Measurements from ENCODE around the gene CLP1. TPM values are rescaled to one million over a fixed set of nuclear protein-coding genes. Genes with fewer than 3 reads are reported as not detected.

Gene CLP1
- total RNA-seq = 10.5 TPM

GRCh38 chr11:57657194-57658022 is at the start of gene CLP1:
CLP1 (plus strand) TSS chr11:57657762; CDS start chr11:57659477, 1,715 bp downstream.

GRCh38 chr11:57649826-57650738 is 7.5 kb upstream of the CLP1 start, which contains the start of gene YPEL4:
YPEL4 (minus strand) TSS chr11:57649912; CDS start chr11:57647107, 2,805 bp downstream.

GRCh38 chr11:57667736-57668433 is 10.3 kb downstream of the CLP1 start, which contains the start of gene ZDHHC5:
ZDHHC5 (plus strand) TSS chr11:57668114; CDS start chr11:57673091, 4,977 bp downstream.

Small RNAs within 50 kb of the gene (small RNA-seq; reads per million reads assigned to genes)
- gene MIR130A (ENCODE audit: low replicate concordance) = 610 reads per million, percentile 99 among the genes with 10 or more reads in this experiment

Other genes with a start within 250 kb of the CLP1 start
- 20.7 TPM for gene SLC43A3, start 230.6 kb upstream of the CLP1 start, total RNA-seq
- gene RTN4RL2, start 197.2 kb upstream of the CLP1 start, total RNA-seq = 2.5 TPM
- gene SLC43A1, start 142.1 kb upstream of the CLP1 start, total RNA-seq = 18.0 TPM
- 26.3 TPM for gene TIMM10, start 127.0 kb upstream of the CLP1 start, total RNA-seq
- gene SMTNL1, start 120.2 kb upstream of the CLP1 start, total RNA-seq = 9.8 TPM
- 22.5 TPM for gene UBE2L6, start 90.1 kb upstream of the CLP1 start, total RNA-seq
- 53.5 TPM for gene SERPING1, start 60.1 kb upstream of the CLP1 start, total RNA-seq
- gene YPEL4, start 7.8 kb upstream of the CLP1 start, total RNA-seq = 1.9 TPM
- 36.3 TPM for gene ZDHHC5, start 10.4 kb downstream of the CLP1 start, total RNA-seq
- 12.6 TPM for gene MED19, start 54.5 kb downstream of the CLP1 start, total RNA-seq
- 58.4 TPM for gene TMX2, start 54.8 kb downstream of the CLP1 start, total RNA-seq
- gene SELENOH, start 83.7 kb downstream of the CLP1 start, total RNA-seq = 86.8 TPM
- gene BTBD18, start 94.1 kb downstream of the CLP1 start, total RNA-seq = not detected
- gene CTNND1, start 104.0 kb downstream of the CLP1 start, total RNA-seq = 241 TPM